ENCODE measurements around the gene EXOC4.
"Not testable (repeated sequence)": the region's sequence is repeated elsewhere in the genome, so short reads cannot be mapped to it uniquely, and the experiment has no call there.

The EXOC4 gene

DNA sequence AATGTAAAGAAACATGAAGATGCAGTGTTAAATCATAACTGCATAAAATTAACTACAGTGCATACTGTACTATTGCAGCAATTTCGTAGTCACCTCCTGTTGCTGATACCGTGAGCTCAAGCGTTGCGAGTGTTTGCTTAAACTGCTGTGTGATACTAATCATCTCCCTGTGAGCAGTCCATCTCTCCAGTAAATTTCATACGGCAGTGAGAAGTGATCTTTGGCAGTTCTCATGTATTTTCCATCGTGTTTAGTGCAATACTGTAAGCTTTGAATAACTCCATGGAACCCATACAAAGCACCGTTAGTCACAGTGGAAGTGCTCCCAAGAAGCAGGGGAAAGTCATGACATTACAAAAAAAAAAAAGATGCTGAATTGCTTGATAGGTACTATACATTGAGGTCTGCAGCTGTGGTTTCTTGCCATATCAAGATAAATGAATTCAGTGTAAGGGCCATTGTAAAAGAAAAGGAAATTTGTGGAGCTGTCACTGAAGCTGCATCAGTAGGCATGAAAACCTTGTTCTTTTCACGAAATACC lies 360.4 kb downstream of the EXOC4 start:
- TF ChIP-seq GATA1 (IDR thresholded peaks at IDR 0.05; ENCODE audit: low read depth, low read length), result no peak
- no peak for TF ChIP-seq POLR2A (IDR thresholded peaks at IDR 0.05; ENCODE audit: low read length)

DNA sequence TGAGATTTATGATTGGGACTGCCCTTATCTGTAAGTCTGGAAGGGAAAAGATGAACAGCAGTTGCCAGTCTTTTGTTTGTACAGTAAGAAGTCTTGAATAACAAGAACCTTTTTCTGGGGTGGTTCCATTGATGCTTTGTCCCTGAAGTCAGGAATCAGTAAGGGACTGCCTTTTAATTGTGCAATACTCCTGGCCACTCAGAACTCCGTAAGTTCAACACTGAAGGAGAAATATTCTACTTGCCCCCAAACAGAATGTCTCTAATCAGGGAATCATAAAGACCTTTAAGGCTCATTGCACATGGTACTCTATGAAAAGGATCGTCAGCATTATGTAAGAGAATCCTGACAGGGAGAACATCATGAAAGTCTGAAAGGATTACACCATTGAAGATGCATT lies 361.4 kb downstream of the EXOC4 start:
- TF ChIP-seq POLR2A (IDR thresholded peaks at IDR 0.05; ENCODE audit: low read length) (no peak), GATA1 (IDR thresholded peaks at IDR 0.05; ENCODE audit: low read depth, low read length) (no peak)
- no peak for DNase-seq

More for the DNA sequence above, 360.4 kb downstream of the EXOC4 start:
- DNase-seq, result no peak

DNA sequence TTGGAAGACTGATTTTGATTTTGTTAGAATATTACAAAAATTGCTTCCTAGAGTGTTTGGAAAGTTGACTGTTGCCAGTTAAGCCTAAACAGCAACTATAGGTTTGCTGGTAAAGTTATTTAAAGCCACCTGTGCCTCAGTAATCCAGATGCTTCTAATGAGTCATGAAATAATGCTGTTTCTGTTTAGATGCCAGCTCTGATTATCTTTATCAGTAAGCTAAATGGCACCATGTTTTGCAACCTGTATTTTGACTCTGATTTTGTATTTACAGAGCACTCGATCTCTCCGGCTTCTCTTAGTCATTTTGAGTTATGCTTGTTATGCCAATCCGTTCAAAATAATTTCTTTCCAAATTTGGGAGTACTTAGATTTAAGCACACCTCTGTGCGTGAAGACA lies 366.1 kb downstream of the EXOC4 start:
- TF ChIP-seq POLR2A (IDR thresholded peaks at IDR 0.05; ENCODE audit: low read length), result no peak
- TF ChIP-seq GATA1 (IDR thresholded peaks at IDR 0.05; ENCODE audit: low read depth, low read length), result no peak
- no peak for DNase-seq

DNA sequence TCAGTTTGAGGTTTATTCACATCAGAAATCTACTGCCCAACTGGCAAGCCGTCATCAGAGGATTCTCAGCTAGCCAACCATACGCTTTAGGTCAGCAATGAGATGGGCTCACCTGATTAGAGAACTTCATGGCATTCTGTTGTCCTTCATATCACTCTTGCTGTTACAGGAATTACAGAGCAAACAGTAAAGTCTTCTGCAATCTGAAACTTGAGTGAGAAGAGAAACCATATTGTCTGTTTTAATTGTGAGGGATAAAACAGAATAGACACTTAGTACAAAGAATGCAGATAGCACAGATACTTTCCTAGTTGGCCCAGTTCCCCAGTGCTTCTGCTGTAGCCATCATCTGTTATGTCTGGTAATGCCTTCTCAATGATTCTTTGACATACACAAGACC lies 366.6 kb downstream of the EXOC4 start:
- DNase-seq, result no peak
- no peak for TF ChIP-seq GATA1 (IDR thresholded peaks at IDR 0.05; ENCODE audit: low read depth, low read length)
- TF ChIP-seq POLR2A (IDR thresholded peaks at IDR 0.05; ENCODE audit: low read length), result no peak

DNA sequence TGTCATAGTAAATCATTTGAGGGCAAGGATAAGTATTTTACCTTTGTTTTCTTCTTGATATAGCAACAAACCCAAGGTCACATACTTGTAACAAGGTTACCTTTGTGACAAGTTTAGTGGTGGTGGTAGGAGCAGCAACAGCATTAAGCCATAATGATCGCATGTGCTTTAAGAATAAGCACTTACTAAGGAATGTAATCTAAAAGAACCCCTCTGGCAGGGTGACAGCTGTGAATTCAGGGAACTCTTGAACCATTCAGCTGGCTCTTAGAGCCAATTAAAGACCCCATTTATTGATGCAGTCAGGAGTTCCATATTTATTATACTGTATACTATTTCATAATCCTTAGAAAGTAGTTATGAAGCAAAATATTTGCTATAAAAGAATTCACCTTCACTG lies 370.8 kb downstream of the EXOC4 start:
- no peak for DNase-seq
- TF ChIP-seq GATA1 (IDR thresholded peaks at IDR 0.05; ENCODE audit: low read depth, low read length), result no peak
- TF ChIP-seq POLR2A (IDR thresholded peaks at IDR 0.05; ENCODE audit: low read length), result no peak

DNA sequence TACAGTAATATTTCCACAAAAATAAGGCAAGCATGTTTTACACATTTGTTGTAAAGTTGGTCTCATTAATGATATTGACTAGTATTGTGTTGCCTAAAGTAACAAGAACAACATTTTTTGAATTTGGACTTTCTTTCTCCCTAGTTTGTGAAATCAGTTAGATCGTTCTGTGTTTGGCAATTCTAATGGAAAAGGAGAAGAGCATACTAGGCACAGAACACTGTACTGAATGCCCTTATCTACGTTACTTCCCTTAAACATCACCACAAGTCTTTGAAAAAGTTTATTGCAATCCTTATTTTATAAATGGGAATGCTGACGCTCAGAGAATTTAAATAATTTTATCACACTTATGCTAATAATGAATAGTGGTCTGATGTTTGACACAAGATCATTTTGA lies 372.2 kb downstream of the EXOC4 start:
- TF ChIP-seq POLR2A (IDR thresholded peaks at IDR 0.05; ENCODE audit: low read length) (no peak), GATA1 (IDR thresholded peaks at IDR 0.05; ENCODE audit: low read depth, low read length) (no peak)
- DNase-seq, result no peak

DNA sequence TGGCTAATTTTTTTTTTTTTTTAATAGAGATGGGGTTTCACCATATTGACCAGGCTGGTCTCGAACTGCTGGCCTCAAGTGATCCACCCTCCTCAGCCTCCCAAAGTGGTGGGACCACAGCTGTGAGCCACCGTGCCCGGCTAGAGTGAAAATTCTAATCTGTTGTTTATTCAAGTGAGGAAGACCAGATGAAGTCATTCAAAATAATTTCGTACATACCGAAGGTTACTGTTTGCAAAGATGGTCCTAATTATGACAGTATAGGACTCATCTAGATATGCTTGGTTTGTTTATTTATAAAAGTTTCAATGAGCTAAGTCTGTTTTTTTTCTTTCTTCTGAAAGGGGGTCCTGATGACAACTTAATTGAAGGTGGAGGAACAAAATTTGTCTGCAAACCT lies 376.8 kb downstream of the EXOC4 start:
- TF ChIP-seq POLR2A (IDR thresholded peaks at IDR 0.05; ENCODE audit: low read length), result no peak
- TF ChIP-seq GATA1 (IDR thresholded peaks at IDR 0.05; ENCODE audit: low read depth, low read length), result no peak

DNA sequence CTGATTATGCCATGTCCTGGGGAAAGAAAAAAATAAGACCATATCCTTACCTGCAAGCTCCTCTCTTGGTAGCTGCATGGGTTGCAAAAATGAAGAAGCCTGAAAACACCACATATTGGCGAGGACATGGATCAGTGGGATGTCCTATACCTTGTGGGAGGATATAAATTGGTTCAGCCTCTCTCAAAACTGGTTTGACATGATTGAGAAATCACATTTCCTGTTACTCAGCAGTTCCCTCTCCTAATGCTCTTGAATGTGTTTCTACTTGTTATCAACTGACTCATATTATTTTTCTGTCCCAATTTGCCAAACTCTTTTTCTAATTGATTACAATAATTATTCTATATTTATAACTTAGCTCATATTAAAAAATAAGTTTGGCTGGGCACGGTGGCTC lies 380.2 kb downstream of the EXOC4 start:
- no peak for DNase-seq
- TF ChIP-seq GATA1 (IDR thresholded peaks at IDR 0.05; ENCODE audit: low read depth, low read length), result no peak
- TF ChIP-seq POLR2A (IDR thresholded peaks at IDR 0.05; ENCODE audit: low read length), result no peak

More for the DNA sequence above, 376.8 kb downstream of the EXOC4 start:
- DNase-seq, result no peak

DNA sequence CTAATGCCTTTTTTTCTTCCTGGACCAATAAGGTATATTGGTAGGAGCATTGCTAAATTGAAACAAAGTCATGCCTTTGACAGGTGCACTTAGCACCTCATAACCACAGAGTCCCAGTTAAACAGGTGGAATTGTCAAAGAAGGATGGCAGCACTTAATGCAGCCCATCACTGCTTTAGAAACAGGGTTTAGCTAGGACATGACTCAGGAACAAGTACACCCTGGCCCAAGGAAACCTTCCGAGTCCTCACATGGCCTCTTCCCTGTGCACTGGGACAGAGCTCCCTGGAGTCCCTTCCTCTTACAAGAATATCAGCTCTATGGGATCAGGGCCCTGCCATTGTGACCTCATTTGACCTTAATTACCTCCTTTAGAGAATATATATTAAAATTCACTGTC lies 382.7 kb downstream of the EXOC4 start:
- TF ChIP-seq GATA1 (IDR thresholded peaks at IDR 0.05; ENCODE audit: low read depth, low read length) (no peak), POLR2A (IDR thresholded peaks at IDR 0.05; ENCODE audit: low read length) (no peak)

DNA sequence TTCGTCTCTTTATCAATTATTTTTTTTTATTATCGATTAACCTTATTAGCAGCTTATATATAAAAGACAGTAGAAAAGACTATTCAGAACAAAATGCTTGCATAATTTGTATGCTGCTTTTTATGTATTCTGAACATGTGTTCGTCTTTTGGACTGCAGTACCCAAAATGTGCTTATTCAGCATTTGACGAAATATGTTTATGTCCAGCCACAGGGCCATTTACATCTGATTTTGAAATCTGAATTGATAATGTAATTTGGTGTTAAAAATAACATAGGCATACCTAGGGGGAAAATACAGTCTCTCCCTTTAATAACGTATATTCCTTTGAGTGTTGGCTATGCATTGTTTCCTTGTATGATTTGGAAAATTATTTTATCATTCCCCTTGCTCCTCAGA lies 386.0 kb downstream of the EXOC4 start:
- no peak for TF ChIP-seq GATA1 (IDR thresholded peaks at IDR 0.05; ENCODE audit: low read depth, low read length)
- TF ChIP-seq POLR2A (IDR thresholded peaks at IDR 0.05; ENCODE audit: low read length), result no peak
- no peak for DNase-seq

More for the DNA sequence above, 382.7 kb downstream of the EXOC4 start:
- DNase-seq, result no peak

DNA sequence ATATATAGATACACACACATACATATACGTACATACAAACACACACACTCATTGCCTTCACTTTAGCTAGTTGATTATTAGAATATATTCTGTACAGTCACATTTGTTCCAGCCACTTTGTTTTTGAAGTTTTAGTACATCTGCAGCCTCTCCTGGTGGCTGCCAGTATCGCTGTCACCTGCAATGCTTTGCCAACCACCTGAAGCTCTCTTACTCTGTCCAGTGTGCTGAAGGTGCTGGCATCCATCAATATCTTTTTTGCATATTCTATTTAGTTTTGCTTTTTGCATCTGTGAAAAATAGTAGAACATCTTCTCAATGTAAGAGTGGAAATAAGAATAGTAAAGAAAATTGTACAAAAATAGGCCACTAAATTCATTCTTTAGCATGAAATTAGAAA lies 388.6 kb downstream of the EXOC4 start:
- TF ChIP-seq GATA1 (IDR thresholded peaks at IDR 0.05; ENCODE audit: low read depth, low read length) (no peak), POLR2A (IDR thresholded peaks at IDR 0.05; ENCODE audit: low read length) (no peak)

DNA sequence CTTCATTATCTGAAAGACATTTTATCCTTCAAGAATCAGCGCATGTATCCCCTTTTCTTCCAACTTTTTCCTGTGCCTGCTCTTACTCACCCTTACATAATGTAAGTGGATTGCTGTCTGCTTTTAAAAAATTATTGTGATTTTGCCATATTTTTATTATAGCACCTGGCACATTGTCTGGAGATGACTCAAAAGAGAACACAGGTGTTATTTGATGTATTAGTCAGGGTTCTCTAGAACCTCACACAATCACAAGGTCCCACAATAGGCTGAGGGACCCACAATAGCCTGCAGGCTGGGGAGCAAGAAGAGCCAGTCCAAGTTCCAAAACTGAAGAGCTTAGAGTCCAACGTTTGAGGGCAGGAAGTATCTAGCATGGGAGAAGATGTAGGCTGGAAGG lies 390.0 kb downstream of the EXOC4 start:
- TF ChIP-seq GATA1 (IDR thresholded peaks at IDR 0.05; ENCODE audit: low read depth, low read length) (no peak), POLR2A (IDR thresholded peaks at IDR 0.05; ENCODE audit: low read length) (no peak)
- no peak for DNase-seq

More for the DNA sequence above, 388.6 kb downstream of the EXOC4 start:
- no peak for DNase-seq

DNA sequence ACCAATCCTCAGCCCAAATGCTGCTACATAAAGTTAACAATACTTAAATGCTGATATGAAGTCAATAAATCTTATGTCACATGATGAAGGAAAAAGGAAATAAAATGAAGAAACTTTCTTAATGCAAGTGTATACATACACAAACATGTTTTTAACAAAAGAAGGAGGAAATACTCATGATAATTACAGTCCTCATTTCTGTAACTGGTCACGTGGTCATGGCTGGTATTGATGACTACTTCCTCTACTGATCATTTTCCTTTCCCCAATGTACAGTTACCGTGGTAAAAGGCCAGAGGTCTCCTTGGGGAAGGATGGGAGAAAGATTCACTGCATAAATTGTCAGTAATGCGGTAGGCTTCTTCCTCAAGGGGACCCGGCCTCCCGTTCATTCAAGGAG lies 390.8 kb downstream of the EXOC4 start:
- not testable (repeated sequence) for DNase-seq

DNA sequence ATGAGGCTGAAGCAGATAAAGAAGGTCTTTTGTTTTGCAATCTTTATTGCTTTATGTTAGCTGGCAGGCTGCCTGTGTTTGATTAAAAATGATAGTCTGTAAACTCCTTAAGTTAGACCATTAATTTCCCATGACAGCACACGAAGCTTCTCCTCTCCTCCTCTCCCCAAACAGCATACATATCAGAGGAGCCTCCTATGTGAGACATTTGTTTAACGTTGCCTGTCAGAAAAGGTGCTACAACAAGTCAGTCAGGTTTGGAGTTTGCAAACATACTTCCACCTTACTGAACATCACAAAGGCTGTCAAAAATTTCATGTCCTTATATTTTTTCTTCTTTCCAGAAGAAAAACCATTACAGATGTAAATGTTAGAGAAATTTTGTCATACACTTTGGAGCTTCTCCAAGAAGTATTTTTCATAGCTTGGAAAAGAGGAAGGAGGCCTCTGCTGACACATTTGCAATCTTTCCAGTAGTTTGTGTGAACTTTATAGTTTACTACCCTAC lies 393.1 kb downstream of the EXOC4 start:
- peak in 1 of 2 experiments; percentile 2 for DNase-seq
- TF ChIP-seq POLR2A (IDR thresholded peaks at IDR 0.05; ENCODE audit: low read length) (no peak), GATA1 (IDR thresholded peaks at IDR 0.05; ENCODE audit: low read depth, low read length) (no peak)

DNA sequence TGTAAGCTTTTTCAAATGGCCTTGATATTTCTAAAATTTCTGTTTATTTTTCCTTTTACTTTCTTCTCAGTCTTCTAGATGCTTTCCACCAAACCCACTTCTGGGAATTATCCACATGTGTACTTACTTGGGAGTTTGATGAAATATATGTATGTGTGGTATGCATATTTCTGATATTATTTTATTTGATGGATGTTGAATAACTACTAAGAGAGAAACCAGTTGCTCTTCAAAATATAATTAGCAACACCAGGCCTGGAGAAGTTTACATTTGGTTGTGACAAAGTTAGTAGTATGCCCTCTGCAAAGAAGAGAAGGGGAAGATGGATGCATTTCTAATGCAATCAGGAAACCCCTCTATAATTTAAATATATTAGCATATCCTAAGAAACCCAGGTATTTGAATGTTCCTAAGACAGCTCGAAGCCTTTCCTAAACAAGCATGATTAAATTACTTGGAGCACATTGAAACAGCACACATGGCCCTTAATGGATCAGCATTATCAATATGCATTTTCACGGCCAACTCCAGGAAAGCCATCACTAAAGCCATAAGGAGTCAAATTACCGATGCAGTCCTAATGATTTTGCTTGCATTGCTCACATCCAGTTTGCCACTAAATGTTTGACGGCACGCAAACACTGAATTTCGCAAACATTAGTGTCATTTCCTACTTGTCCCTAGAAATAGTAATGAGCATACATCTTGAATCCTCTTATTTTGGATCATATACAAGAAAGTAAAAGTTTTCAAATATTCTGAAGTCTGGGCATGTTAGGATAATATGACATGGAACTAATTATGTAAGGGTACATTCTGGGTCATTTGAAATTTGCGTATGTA lies 393.8 kb downstream of the EXOC4 start:
- no peak for DNase-seq
- TF ChIP-seq POLR2A (IDR thresholded peaks at IDR 0.05; ENCODE audit: low read length) (no peak), GATA1 (IDR thresholded peaks at IDR 0.05; ENCODE audit: low read depth, low read length) (no peak)

All from erythroblast (primary cell).